Lung (tissue), 12 donors: ENCODE data around the gene C2orf49. TPM values are rescaled to one million over a fixed set of nuclear protein-coding genes. Genes with fewer than 3 reads are reported as not detected.
A peak's percentile ranks its signal among the peaks of the same experiment; 100 is the strongest.

Experiments
- ATAC-seq: fragments of 200-7000 bp; cut with Tn5 transposase; one replicate; pipeline ENCODE4 v1.9.1; 2020; ENCODE audit warnings: moderate number of reproducible peaks; ENCODE audit not compliant: insufficient read depth, low FRiP score
- DNase-seq, 3 donors: peaks; one replicate each; pipeline ENCODE4 v3.0.0-alpha.2; 2013 to 2017
- H3K27ac ChIP-seq, 2 donors: one replicate each; pipeline ENCODE4 v1.5.1; 2013; ENCODE audit warnings: mild to moderate bottlenecking in 2 of 2, moderate library complexity in 2 of 2, control low read depth in 1 of 2, inconsistent platforms in 1 of 2, low read depth in 1 of 2, low read length in 1 of 2
- H3K27me3 ChIP-seq, 3 donors: one replicate each; pipeline ENCODE4 v1.5.1; 2013; ENCODE audit warnings: low read length in 2 of 3; ENCODE audit not compliant: control insufficient read depth in 3 of 3, insufficient read depth in 3 of 3
- H3K36me3 ChIP-seq, 4 donors: one replicate each; pipeline ENCODE4 v1.5.1; 2013; ENCODE audit warnings: low read length in 4 of 4, mild to moderate bottlenecking in 1 of 4, moderate library complexity in 1 of 4; ENCODE audit not compliant: control insufficient read depth in 4 of 4, insufficient read depth in 4 of 4
- H3K4me1 ChIP-seq, 5 donors: one replicate each; pipeline ENCODE4 v1.5.1; 2013; ENCODE audit warnings: low read length in 5 of 5, mild to moderate bottlenecking in 2 of 5, moderate library complexity in 1 of 5; ENCODE audit not compliant: control insufficient read depth in 5 of 5, insufficient read depth in 5 of 5
- H3K4me3 ChIP-seq: one replicate; pipeline ENCODE4 v1.5.1; 2013; ENCODE audit warnings: mild to moderate bottlenecking, control low read depth, moderate library complexity
- H3K9ac ChIP-seq, 2 donors: one replicate each; pipeline ENCODE4 v1.5.1; 2013; ENCODE audit warnings: low read length in 2 of 2, control low read depth in 1 of 2; ENCODE audit not compliant: insufficient read depth in 1 of 2
- H3K9me3 ChIP-seq, 4 donors: one replicate each; pipeline ENCODE4 v1.5.1; 2013; ENCODE audit warnings: low read length in 3 of 4, mild to moderate bottlenecking in 1 of 4, moderate library complexity in 1 of 4; ENCODE audit not compliant: control insufficient read depth in 4 of 4, insufficient read depth in 3 of 4
- WGBS, 2 donors: extraction: QIAGEN DNeasy Blood & Tissue Kit; methylation state at CpG; one replicate each; pipeline ENCODE4 v1.1.7; 2013; 5-methylcytosine and 5-hydroxymethylcytosine counted together
- polyA plus RNA-seq, 2 donors: library from polyadenylated mRNA; stranded (reverse); fragments of 200-250 nt; gene quantifications; one replicate each; pipeline ENCODE4 v1.2.1, GENCODE V29; 2013
- total RNA-seq, 2 donors: library from RNA; depleted of rRNA in 1 of 2; stranded (reverse); fragments of >200 nt in 1 of 2; gene quantifications; one replicate each; pipeline ENCODE4 v1.2.1, GENCODE V29; 2014 to 2021
- TF ChIP-seq, protein P1 (sequence below): IDR thresholded peaks from 2 replicates; pipeline ENCODE4 v1.5.1; 2012; ENCODE audit warnings: mild to moderate bottlenecking; ENCODE audit errors: control extremely low read depth, extremely low read depth
- donor health status: control.
- donor health status: control.
- donor health status: Bipolar disorder and iron deficiency.
- donor health status: healthy.
- donor health status: DM: yes; HTN: yes; CAD: no.

Gene C2orf49
- total and polyA plus RNA-seq, 4 donors = 7.6 to 18.7 (median 10.7) TPM

DNA sequence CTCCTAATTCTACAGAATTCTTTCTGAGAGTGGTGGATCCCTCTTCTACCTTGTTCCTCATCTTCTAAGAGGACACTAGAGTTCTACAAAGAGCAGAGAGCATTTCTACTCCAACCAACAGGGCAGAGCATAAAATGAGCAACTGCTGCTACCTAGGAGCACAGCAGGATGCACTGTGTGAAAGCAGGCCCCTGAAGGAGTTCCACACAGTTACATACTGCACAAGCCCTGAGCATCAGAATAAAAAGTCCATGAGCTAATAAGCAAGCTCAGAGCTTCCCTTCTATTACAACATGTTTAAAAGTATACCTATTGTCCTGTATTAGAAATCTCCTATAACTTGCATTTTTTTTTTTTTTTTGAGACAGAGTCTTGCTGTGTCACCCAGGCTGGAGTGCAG lies 53.1 kb downstream of the C2orf49 start:
- H3K27me3 ChIP-seq = peaks cover 0 to 5% (median 0%) of the 10 kb centered on the region in 3 donors
- H3K9me3 ChIP-seq = no peaks in the 10 kb centered on the region
- ATAC-seq = no peak
- H3K9ac ChIP-seq = no peak overlapping the region
- no peak overlapping the region for H3K4me3 ChIP-seq
- TF ChIP-seq, protein P1, sequence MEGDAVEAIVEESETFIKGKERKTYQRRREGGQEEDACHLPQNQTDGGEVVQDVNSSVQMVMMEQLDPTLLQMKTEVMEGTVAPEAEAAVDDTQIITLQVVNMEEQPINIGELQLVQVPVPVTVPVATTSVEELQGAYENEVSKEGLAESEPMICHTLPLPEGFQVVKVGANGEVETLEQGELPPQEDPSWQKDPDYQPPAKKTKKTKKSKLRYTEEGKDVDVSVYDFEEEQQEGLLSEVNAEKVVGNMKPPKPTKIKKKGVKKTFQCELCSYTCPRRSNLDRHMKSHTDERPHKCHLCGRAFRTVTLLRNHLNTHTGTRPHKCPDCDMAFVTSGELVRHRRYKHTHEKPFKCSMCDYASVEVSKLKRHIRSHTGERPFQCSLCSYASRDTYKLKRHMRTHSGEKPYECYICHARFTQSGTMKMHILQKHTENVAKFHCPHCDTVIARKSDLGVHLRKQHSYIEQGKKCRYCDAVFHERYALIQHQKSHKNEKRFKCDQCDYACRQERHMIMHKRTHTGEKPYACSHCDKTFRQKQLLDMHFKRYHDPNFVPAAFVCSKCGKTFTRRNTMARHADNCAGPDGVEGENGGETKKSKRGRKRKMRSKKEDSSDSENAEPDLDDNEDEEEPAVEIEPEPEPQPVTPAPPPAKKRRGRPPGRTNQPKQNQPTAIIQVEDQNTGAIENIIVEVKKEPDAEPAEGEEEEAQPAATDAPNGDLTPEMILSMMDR = no peak
- peaks cover 0 to 2% (median 0%) of the 10 kb centered on the region in 4 donors for H3K36me3 ChIP-seq
- DNase-seq = no peak
- peak overlapping the region in 1 of 2 donors; percentile 76 for H3K27ac ChIP-seq
- peaks cover 0 to 21% (median 8%) of the 10 kb centered on the region in 5 donors for H3K4me1 ChIP-seq

DNA sequence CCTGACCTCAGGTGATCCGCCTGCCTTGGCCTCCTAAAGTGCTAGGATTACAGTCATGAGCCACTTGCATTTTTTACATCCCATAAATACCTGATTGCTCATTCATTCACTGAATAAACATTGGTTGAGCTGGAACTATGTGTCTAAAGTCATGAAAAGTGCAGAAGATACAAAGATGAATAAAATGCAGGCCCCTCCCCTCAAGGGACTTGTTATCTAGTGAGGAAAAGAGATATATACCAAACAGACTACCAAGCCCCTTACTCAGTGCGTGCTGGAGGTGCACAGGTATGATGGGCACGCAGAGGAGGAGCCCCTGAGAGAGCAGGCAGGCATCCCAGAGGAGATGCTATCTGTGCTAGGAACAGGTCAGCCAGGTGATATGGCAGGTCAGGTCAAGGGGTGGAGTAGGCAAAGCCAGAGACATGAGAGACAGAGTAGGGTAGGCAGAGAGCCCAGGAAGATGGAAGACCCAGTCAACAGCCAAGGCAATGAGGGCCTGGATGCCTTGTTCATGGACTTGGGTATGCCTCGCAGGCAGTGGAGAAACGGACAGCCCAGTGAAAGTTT lies 53.8 kb downstream of the C2orf49 start:
- WGBS, 2 donors = 92 to 94% methylated on average over 5 of the region's 5 CpGs
- no peaks in the 10 kb centered on the region for H3K9me3 ChIP-seq
- H3K4me3 ChIP-seq = no peak overlapping the region
- no peak overlapping the region for H3K9ac ChIP-seq
- DNase-seq (no peak), ATAC-seq (no peak)
- H3K4me1 ChIP-seq = peaks cover 0 to 21% (median 8%) of the 10 kb centered on the region in 5 donors
- TF ChIP-seq, protein P1 = no peak
- no peaks in the 10 kb centered on the region for H3K36me3 ChIP-seq
- peaks cover 0 to 10% (median 0%) of the 10 kb centered on the region in 3 donors for H3K27me3 ChIP-seq
- peak overlapping the region in 1 of 2 donors; percentile 76 for H3K27ac ChIP-seq

DNA sequence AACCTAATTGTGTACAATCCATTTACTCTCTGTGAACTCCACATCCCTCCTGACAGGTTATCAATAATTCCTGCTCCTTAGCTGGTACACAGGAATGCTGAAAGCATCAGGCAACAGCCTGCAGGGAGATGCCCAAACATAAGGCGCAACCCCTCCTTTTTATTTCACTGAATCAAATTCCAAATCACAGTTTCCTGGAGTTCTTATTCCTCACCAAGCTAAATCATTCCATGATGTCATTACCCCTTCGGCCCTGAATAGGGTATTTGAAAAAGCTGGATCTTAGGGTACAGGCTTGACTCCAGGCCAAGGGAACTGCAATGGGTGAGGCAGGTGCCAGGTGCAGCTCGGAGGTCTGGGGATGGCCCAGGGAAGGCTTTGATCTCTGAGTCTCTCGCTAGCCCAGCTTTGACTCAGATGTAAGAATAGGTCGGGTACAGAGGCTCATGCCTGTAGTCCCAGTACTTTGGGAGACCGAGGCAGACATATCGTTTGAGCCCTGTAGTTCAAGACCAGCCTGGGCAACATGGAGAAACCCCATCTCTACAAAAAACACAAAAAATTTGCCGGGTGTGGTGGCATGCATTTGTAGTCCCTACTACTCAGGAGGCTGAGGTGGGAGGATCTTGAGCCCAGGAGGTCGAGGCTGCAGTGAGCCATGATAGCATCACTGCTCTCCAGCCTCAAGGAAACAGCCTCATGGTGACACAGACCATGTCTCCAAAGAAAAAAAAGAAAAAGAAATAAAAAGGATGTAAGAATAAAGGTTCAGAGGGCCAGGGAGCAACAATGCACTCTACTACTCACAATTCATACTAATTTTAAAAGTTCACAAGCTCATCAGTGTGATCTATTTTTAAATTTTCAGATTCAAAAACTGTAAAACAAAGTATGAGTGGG lies 54.7 kb downstream of the C2orf49 start:
- Histone ChIP-seq H3K36me3 (no peaks in the 10 kb centered on the region), H3K27ac (peak overlapping the region in 1 of 2 donors; percentile 1), H3K4me1 (peaks cover 0 to 21% (median 8%) of the 10 kb centered on the region in 5 donors), H3K4me3 (no peak overlapping the region), H3K9me3 (no peaks in the 10 kb centered on the region), H3K27me3 (peaks cover 0 to 10% (median 0%) of the 10 kb centered on the region in 3 donors), H3K9ac (no peak overlapping the region)
- WGBS, 2 donors = 91 to 95% methylated on average over 9 of the region's 9 CpGs
- TF ChIP-seq, protein P1 = no peak
- DNase-seq (no peak), ATAC-seq (no peak)
